ENCODE data around the gene LRP1B.
"Not testable (repeated sequence)": the region's sequence is repeated elsewhere in the genome, so short reads cannot be mapped to it uniquely, and the experiment has no call there.

Gene LRP1B

DNA sequence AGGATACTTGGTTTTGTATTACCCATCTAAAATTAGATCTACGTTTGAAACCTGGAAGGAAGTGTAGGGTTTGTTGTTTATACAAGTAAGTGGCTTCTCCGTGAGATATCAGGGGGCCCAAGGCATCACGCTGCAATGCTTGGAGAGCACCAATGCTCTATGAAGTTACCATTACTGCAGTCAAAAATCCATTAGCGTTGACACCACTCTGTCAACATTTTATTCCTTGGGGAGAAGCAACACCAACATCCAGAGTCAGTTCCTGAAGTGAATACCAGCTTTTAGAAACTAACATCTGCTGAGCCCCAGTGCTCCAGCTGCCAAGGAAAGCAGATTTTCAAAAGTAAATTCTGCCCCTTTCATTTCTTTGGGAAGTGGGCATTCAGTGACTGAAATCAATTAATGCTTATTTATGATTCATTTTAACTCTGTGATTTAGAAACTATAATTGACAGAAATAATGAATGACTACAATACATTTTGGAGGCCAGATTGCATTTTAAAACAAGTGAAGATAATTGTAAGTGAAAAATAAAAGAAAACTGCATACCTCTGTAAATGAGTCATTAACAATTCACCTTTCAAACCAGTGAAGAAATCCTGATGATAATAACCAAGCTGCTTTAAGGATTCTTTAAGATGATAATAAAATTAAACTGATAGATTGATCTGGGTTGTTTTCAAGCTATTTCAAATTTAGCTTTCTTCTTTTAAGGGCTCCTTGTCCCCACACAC, 30.5 kb downstream of the LRP1B start:
- DNase-seq, result no peak

DNA sequence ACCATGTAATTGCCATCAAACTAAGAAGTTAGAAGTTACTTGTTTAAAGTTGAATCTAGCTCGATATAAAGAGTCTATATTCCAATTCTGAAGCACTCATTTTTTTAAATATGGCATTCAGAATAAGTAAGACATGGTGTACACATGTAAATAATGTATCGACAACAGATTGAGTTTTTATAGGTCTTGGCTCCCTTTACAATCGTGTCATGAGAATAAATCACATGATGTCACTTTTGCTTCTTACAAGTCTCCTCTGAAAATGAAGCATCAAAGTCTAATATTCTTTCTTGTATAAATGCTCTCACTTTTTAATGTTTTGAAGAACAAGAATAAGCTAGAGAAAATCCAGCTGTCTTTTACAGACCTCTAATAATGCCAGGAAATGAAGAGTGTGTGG, 33.1 kb downstream of the LRP1B start:
- no peak for DNase-seq

DNA sequence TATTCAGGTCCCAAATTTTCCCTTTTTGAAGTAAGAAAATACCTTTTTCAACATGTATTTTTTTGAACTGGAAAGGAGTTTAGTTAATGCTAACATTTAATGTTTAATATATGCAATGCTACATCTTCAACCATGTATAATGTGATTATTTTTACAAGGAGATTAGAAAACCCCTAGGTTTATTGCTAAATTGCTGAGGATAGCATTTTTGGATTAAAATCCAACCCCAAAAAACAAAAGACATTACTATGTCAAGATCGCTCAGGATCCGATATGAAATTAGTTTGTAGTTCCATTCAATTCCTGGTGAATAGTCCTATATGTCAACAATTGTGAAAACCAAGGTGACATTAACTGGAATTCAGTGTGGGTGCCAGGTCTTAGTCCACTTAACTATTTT, 35.2 kb downstream of the LRP1B start:
- no peak for DNase-seq

DNA sequence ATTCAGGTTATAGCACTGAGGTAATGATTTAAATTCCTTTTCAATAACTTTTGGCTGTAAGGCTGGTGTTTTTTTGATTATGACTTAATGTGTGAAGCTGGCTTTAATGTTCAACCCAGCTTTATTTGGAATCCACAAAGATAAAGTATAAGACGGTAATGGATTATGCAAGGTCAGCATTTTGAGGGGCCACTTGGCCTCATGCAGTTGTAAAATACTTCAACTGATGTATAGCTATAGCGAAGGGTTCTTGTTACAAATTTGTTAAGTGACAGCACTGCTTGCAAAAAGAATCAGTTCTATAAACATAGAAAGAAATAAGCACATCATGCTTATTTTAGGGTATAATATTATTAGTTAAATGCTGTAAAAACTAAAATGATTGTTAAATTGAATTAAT, 36.6 kb downstream of the LRP1B start:
- no peak for DNase-seq

DNA sequence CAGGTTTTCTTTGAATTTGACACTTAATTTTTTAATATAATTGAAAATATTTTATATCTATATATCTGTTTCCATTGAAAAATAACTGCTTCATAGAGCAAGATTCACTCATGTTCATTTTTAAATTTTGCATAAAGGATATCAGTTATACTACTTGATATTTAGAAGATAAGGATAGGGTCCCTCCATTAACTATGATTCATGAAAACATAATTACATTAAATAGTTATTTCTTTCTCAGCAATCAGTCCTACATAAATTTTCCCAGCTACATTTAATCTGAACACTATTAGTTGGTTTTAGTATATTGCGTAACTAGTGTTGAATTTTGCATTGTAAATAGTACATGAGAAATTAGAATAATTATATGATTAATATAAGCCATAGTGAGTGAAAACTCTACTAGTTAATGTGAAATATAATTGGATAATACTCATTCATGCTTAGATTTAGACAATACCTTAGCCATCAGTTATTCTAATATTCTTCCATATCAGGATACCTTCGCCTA, 42.7 kb downstream of the LRP1B start:
- no peak for DNase-seq

DNA sequence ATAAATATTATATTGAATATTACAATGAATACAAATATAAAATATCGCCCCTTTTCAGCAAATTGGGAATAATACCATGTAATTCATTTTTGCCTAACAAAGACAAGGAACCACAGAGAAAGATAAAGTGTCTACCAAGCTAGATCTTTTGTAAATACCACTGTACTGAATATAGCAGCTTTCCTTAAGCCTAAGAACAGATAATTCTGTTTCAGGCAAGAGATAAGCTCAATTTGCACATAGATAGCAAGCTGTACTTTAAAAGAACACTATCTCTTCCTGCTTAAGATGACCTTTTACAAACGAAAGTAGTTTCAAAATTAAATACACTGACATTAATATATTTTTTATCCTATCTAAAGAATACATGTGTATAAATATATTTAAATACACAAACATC, 43.2 kb downstream of the LRP1B start:
- not testable (repeated sequence) for DNase-seq

DNA sequence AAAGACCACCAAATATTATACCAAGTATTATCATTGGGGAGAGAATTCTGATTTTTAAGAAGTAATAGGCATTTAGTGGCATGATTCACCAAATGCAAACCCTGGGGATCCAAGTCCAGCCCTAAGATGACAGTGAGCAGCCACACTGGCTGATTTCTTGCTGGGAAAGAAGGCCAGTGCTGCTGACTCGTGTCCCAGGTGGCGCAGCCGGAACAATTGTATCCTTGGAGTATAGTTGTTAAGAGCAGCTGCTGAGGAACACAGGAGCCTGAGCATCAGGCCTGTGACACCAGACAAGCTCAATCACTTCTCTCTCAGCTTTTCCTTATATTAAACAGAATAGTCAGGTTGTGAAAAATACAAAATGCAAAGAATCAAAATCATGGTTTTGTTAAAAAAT, 48.4 kb downstream of the LRP1B start:
- DNase-seq, result no peak

DNA sequence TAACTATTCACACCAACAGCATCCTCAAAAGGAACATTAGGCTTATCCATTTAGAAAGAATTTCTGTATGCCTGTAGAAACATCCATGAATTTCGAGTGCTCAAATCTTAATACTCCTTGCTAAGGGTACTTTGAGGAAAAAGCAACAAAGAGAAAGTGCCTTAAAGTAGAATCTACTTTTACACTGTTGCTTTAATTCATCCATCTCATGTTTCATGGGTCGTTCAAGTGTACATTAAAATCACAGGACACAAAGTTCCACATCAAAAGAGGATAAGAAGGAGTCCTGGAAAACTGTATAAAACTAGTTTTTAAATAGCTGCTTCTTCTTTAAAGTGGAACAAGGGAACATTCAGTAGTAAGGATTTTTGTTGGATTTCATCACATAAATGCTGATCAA, 54.5 kb downstream of the LRP1B start:
- no peak for DNase-seq

DNA sequence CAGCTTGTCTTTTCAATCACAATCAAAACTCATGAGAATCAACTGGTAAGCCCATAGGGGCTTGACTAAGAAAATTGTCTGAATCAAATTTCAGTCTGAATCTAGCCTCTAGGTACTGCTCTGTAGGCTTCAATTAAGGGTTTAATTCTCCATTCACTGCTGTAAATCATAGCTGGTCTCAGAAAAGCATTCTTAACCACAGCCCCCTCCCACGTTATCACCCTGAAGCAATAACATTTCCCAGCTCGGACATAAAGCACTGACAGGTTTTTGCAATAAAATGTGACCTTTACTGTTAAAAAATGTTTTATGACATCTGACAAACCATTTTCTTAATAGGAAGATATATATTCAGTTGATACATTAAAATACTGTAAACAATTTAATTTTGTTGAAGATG, 55.0 kb downstream of the LRP1B start:
- no peak for DNase-seq

DNA sequence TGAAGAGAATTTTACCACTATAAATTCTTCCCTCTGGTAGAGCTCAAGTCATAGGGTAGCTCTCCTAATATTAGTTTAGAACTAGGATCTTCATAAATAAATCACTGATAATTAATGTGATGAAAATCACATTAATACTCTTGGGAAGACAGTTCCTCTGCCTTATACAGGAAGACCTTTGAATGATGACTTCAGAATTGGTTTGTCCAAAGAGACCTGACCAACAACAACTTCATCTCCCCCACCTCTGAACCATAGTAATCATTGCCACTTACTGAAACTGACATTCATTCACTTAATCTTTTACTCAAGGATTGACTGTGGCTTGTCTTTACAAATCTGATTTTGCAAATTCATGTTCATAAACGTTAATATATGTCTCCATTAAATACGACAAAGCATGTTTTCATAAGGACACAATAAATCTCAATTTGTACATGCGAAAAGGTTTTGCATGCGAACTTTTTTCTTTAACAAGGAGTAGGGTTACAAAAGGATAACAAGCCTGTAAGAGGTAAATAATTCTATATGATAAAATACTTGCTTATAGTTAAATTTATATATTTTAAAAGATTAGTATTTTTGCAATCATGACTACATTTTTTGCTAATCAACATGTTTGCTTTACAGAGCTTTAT, 61.4 kb downstream of the LRP1B start:
- DNase-seq, result no peak

DNA sequence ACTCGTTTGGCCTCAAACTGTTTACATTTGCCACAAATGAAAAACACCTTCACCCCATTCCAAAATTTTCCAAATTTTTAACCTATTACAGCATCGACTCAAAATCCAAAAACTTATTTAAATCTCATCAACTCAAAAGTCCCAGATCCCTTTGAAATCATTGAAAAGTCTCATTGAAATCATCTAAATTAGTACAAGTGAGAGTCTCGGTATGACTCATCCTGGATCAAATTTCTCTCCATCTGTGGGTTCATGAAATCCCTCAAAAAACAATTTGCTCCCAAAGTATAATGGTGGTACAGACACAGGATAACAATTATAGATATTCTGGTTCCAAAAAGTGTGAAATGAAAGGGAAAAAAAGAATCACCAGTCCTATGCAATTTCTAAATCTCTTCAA, 65.1 kb downstream of the LRP1B start:
- no peak for DNase-seq

DNA sequence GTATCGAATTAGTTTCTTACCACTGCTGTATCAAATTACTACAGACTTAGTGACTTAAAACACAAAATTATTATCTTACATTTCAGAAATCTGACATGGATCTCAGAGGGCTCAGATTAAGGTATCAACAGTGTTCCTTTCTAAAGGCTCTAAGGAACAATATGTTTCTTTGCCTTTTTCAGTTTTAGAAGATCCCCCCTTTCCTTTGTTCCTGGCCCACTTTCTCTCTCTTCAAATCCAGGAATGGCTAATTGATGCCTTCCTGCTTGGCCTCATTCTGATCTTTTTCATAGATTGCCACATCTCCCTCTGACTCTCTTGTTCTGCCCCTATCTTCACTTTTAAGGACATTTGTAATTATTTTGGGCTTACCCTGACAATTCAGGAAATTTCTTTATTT, 65.7 kb downstream of the LRP1B start:
- no peak for DNase-seq

DNA sequence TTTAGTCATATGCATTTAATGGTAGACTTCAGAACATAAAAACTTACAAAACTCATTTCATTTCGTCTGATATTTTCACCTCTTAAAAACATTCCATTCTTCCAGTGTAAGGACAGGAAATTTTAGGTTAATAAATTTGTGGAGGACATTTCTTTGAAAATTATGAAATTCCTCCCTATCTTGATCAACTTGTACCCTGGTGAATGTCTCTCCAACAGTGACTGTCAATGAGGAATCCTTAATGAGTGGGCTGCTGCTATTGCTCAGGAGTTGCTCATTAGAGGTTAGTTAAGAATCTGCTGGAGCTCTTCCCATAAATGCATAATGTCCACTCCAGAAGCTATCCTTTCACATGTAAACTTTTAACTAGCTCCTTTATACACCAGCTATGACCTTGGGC, 69.1 kb downstream of the LRP1B start:
- DNase-seq, result no peak

DNA sequence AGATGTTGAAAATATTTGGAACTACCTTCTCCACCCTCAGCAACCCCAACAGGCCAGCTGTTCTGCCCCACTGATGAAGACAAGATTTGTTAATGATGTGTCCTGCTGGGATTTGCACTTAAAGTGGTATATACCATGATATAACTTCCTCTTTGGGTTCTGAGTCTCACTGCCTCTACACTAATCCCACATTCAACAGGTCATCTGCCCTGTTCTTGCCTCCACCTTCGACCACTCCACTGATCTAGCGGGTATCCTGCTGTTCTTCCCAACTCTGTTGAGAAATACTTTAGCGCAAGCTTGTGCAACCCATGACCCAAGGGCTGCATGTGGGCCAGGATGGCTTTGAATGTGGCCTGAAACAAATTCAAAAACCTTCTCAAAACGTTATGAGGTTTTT, 72.7 kb downstream of the LRP1B start:
- DNase-seq, result no peak

DNA sequence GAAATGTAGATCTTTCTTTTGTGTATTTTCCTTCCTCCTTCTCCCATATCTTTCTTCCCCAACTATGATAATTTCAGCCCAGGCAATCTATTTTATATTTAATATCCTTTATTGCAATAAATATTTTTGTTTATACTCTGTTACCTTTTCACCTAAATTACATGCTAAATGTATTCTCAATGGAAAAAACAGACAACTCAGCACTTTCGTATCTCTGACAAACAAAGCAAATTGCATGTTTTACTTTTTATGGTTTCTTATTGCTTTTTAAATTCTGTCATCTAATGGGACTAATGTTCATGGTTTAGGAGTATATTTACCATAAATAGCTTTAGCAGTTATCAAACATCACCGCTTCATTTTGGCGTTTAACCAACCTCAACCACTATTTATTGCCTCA, 74.0 kb downstream of the LRP1B start:
- no peak for DNase-seq

DNA sequence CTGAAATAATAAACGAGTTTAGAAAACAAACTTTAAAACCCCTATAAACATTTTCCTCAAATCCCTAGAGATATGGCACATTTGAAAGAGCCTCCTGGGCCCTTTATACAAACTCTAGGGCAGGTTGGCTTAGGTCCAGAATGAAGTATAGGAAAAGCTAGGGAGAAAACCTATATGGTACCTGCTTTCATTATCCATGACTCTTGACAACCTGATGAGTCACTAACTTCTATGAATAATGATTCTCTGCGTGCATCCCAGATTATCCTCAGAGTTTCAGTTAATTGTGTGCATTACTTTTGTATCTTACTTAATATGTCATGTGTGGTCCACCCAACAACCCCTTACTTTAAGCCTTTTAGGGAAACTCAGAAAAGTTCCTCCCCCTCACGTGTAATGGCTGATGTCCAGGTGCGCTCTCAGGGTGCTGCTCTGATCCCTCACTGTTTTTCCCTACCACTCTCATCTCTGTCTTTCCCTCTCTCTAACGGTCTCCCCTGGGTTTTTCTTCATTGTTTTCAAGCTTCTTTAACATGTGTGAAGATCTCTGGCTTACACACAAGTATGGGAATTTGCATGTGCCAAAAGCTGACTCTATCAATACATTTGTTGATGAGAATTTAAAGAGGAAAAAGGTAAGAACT, 78.5 kb downstream of the LRP1B start:
- no peak for DNase-seq

DNA sequence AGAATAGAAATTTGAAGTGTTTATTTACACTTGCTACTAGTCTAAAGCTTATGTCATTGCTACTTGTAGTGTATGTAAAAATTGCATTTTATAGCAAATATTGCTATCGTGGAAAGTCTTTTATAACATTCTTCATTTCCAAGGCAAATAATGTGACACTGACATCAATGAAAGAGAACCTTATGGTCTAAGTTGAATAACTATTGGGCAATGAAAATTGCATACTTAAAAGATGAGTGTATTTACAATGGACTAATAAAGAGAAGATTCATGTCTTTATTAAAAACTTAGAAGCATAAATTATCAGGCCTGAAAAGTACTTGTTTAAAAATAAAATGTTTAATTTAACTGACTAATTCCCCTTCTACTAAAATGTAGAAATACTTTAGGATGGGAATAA, 82.2 kb downstream of the LRP1B start:
- no peak for DNase-seq

DNA sequence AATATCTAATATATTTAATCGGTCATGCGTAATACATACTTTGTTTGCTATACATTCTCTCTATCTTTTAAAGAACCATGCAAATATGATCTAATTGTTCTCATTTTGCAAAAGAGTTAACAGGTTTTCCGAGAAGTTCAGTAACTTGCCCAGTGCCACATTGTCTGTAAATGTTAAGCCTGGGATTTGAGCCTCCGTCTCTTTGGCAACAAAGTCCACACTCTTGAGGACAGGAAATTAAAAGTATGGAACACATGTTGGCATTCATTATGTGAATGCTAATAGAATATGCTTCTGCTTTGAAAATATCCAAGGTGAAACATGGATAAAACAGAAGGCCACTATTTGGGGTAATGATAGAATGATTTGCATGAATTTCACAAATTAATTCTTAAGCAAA, 85.2 kb downstream of the LRP1B start:
- no peak for DNase-seq

DNA sequence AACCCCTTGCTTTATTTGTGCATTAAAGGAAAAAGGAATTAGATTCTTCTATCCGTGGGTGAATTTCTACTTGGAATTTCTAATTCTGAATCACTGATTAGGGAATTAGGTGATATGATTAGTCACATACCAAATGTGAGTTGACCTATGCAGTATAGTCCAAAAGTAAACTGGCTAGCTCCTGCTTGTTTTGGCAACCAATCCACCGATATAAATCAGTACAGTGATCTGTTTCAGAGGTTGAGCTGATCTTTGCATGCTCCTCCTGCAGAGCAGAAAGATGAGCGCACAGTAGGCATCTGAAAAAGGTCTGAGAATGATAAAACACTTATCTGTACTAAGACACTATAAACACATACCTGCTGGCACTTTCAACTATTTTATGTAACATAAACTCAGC, 86.6 kb downstream of the LRP1B start:
- DNase-seq, result no peak

DNA sequence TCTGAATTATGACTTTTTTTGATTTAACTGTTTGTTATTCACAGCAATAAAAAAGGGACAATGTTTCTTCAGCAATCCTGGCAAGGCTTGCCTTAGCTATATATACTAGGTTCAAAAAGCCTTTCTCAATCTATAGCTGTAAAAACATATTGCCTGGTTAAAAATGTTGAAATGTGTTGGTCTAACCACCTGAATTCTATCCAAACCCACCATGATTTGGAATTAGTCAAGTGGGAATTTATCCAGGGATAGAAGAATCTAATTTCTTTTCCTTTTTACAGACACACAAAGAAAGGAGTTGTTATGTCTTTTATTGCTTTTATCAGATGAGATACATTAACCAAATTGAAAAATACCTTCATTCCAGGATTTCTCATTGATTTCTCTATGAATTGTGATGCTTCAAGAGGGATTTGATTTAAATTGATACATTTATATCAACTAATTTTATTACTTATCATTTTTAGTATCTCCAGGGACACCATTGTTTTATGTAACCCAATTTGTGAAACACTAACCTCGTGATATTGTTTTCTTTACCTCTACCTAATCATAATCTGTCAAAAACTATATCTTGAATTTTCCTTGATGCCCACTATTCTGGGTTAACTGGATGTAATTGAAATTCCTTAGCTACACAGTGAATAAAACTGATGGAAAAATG, 88.1 kb downstream of the LRP1B start:
- DNase-seq, result no peak

DNA sequence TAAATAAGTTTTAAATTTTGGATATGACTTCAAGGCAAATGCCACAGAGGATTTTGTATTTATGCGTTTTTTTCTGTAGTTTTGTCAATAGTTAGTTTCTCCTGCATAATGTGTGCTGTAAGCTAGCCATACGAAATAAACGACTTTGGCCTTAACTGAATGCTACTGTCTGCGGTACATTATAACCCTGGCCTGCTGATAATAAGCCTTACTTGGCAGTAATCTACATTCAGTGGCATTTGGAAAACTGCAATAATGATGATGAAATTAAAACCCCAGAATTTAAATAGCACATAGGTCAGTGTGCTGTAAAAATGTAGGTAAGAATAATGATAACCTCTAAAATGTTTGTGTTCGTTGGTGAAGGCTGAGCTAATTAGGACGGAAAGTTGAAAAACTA, 88.8 kb downstream of the LRP1B start:
- DNase-seq, result no peak

DNA sequence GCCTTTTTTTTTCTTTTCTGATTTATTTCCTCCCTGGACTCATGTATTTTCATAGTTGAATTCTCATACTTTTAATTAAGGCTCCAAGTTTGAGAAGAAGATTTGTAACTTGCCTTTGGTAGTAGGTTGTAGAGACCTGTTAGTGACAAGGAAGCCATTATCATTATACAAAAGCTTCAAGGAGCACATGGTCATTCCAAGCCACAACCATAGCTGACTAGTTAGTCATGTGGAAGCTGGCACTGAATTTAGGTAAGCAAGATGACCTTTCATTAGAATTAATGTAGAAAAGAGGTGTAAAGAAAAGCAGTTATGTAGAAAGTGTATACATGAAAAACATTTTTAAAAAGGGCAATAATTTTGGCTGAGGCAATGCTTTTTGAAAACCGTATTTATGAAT, 89.7 kb downstream of the LRP1B start:
- DNase-seq, result no peak

DNA sequence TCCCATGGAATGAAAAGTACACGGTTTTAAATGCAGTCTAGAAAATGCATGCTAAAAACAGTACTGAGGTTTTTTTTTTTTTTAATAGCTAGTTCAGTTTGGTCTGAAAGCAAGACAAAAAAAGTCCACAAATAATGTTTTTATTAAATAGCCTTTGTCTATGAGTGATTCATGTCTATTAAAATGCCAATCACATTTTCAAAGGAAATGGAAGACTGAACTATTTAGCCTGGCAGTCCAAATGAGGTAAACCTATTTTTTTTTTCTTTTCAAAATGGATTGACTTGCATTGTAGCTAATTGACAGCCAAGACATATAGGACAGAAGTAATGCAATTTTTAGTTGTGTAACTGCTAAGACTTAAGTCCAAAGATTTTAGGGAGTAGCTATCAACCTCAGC, 90.3 kb downstream of the LRP1B start:
- no peak for DNase-seq

DNA sequence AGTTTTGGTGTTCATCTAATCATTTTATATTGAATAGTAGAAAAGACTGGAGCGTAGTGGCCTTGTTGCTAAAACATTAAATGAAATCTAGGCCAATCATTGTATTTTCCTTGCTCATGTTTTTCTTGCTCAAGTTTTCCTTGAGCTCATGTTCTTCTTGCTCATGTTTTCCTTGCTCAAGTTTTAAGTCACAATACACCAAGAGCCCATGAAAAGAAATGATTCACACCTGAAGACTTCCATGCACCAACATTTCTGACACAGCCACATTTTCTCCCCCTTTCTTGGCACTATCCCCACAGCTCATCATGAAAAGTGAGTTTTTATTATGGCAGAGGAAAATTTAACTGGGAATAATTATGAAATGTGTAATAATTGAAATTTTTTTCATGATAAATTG, 92.0 kb downstream of the LRP1B start:
- DNase-seq, result no peak

Measured in NCI-H2107 (cell line).